ENCODE data around the gene GDF10. TPM values are rescaled to one million over a fixed set of nuclear protein-coding genes. Genes with fewer than 3 reads are reported as not detected.

Gene GDF10
- total and polyA plus RNA-seq, 2 of the 8 experiments (the other 6 are each of a cell fraction or from before 2014, with no cell fraction given), result 0.19 to 0.32 TPM

GRCh38 chr10:47332946-47333345 lies 32.9 kb downstream of the GDF10 start:
- no peak overlapping the region for H3K4me3 ChIP-seq (ENCODE audit: extremely low read depth in 1 of 4, insufficient read depth in 2 of 4, low read depth in 3 of 4, low read length in 4 of 4)
- no peak overlapping the region for H2AFZ ChIP-seq (ENCODE audit: low read length)
- H3K4ac ChIP-seq (replicated peaks; ENCODE audit: insufficient read length, low read depth, low read length), result no peak overlapping the region
- no peak overlapping the region for H2BK15ac ChIP-seq (ENCODE audit: low read length)
- H3K4me1 ChIP-seq (replicated peaks in 1 of 4; ENCODE audit: control insufficient read depth in 3 of 4, insufficient read depth in 4 of 4, low read length in 3 of 4), result no peaks in the 10 kb centered on the region
- H2BK12ac ChIP-seq (ENCODE audit: low read depth, low read length), result no peak overlapping the region
- no peak overlapping the region for H2AK5ac ChIP-seq (ENCODE audit: low read depth, low read length)
- no peak overlapping the region for H3K18ac ChIP-seq (ENCODE audit: extremely low read depth, low read length)
- no peak overlapping the region for H3K9ac ChIP-seq (replicated peaks in 1 of 4; ENCODE audit: extremely low read depth in 1 of 4, low read depth in 3 of 4, low read length in 3 of 4)
- WGBS, 2 experiments (ENCODE audit: extremely low coverage in 1 of 2, insufficient coverage in 1 of 2, insufficient read length in 1 of 2, insufficient replicate concordance in 2 of 2, low coverage in 1 of 2, low lambda C conversion rate in 2 of 2, missing lambda C conversion rate in 1 of 2), result 94% methylated on average over 3 of the region's 3 CpGs; no CpG with 5 or more reads in 1 of the 2 experiments
- H3K36me3 ChIP-seq (ENCODE audit: control insufficient read depth in 2 of 4, insufficient read depth in 4 of 4, low read length in 3 of 4), result no peaks in the 10 kb centered on the region; a peak in 1 of 8 replicates
- POLR2A ChIA-PET (ENCODE audit: partially characterized antibody), result no interaction called here
- H3K27me3 ChIP-seq (replicated peaks in 1 of 4; ENCODE audit: control insufficient read depth in 3 of 4, extremely low read depth in 1 of 4, insufficient read depth in 3 of 4, low read length in 3 of 4), result no peaks in the 10 kb centered on the region; a peak in 1 of 7 replicates
- no peaks in the 10 kb centered on the region for H3K9me3 ChIP-seq (ENCODE audit: insufficient read depth in 2 of 2, low read depth in 1 of 2, low read length in 1 of 2)
- H4K5ac ChIP-seq (ENCODE audit: insufficient read length, low read depth, low read length), result no peak overlapping the region
- no peaks in the 10 kb centered on the region for H3K79me1 ChIP-seq (ENCODE audit: low read depth, low read length)
- no peak overlapping the region for H3K27ac ChIP-seq (ENCODE audit: low read depth, low read length)
- H2BK120ac ChIP-seq (replicated peaks; ENCODE audit: low read depth, low read length), result no peak overlapping the region
- CTCF ChIA-PET (ENCODE audit: partially characterized antibody), result interaction anchor here (1.1 kb wide), 1 partner anchor 9 kb away, joined by 4 read pairs; no protein-coding TSS in a partner anchor
- H3K4me2 ChIP-seq (ENCODE audit: insufficient read depth in 1 of 2, low read depth in 2 of 2, low read length in 2 of 2), result no peak overlapping the region
- H2BK20ac ChIP-seq (ENCODE audit: low read length), result no peak overlapping the region
- H2BK5ac ChIP-seq (ENCODE audit: low read depth, low read length), result no peak overlapping the region
- no peaks in the 10 kb centered on the region for H3K23me2 ChIP-seq (ENCODE audit: low read depth, low read length)
- no peak overlapping the region for H4K8ac ChIP-seq (ENCODE audit: extremely low read depth, insufficient read depth, low read length)
- H4K91ac ChIP-seq (replicated peaks; ENCODE audit: insufficient read length, low read length), result no peak overlapping the region
- FAIRE-seq (no peak), DNase-seq (ENCODE audit: low read depth in 1 of 2, low spot score in 2 of 2) (no peak)
- no peaks in the 10 kb centered on the region for H3K79me2 ChIP-seq (ENCODE audit: control insufficient read depth in 1 of 2, insufficient read depth in 2 of 2, low read length in 2 of 2)
- H3K23ac ChIP-seq (ENCODE audit: insufficient read length), result no peak overlapping the region
- no peaks in the 10 kb centered on the region for H4K20me1 ChIP-seq (replicated peaks in 1 of 2; ENCODE audit: control insufficient read depth in 1 of 2, insufficient read depth in 2 of 2, low read length in 2 of 2)
- no peak overlapping the region for H3K14ac ChIP-seq (ENCODE audit: insufficient read length)
- H3K56ac ChIP-seq (replicated peaks; ENCODE audit: insufficient read length, low read depth, low read length), result no peak overlapping the region
- TF ChIP-seq BACH1 (IDR thresholded peaks at IDR 0.05; ENCODE audit: low read length) (no peak), RNF2 (IDR thresholded peaks at IDR 0.05; ENCODE audit: borderline replicate concordance, low read depth, low read length, missing control alignments, poor library complexity, severe bottlenecking) (no peak), CTCF (IDR thresholded peaks at IDR 0.05; ENCODE audit: control extremely low read depth in 1 of 3, insufficient read depth in 1 of 3, low read depth in 1 of 3, low read length in 3 of 3) (no peak)
